Measurements from ENCODE around the gene JADE2. TPM values are rescaled to one million over a fixed set of nuclear protein-coding genes. Genes with fewer than 3 reads are reported as not detected.
"Not testable (repeated sequence)": the region's sequence is repeated elsewhere in the genome, so short reads cannot be mapped to it uniquely, and the experiment has no call there.

The JADE2 gene
- total RNA-seq, 1 experiment from 2014 or later, result 18.4 TPM

- no peaks in the 10 kb centered on the region for H3K4me1 ChIP-seq (ENCODE audit: insufficient read depth, low read length, poor library complexity, severe bottlenecking)
- no peak overlapping the region for H3K4me3 ChIP-seq (ENCODE audit: low read depth, low read length, poor library complexity, severe bottlenecking)
- H3K9me3 ChIP-seq (ENCODE audit: low read depth, low read length, poor library complexity, severe bottlenecking), result no peaks in the 10 kb centered on the region
- POLR2A ChIA-PET (ENCODE audit: low non-redundant PET), result interaction anchor here (0.6 kb wide), 1 partner anchor 1564 kb away, joined by 8 read pairs; no protein-coding TSS in a partner anchor
- no peak for DNase-seq (ENCODE audit: low spot score)
- BruUV-seq (replicated peaks), result no TSS peak
- CTCF ChIA-PET, result no interaction called here
- H3K36me3 ChIP-seq (ENCODE audit: insufficient read depth, low read length, poor library complexity, severe bottlenecking), result no peaks in the 10 kb centered on the region
- H3K27ac ChIP-seq (ENCODE audit: low read depth, low read length, poor library complexity, severe bottlenecking), result no peak overlapping the region
- no peak for TF ChIP-seq EZH2 (IDR thresholded peaks at IDR 0.05; ENCODE audit: borderline replicate concordance, low read depth, low read length, poor library complexity, severe bottlenecking)
- TF ChIP-seq, protein P1, sequence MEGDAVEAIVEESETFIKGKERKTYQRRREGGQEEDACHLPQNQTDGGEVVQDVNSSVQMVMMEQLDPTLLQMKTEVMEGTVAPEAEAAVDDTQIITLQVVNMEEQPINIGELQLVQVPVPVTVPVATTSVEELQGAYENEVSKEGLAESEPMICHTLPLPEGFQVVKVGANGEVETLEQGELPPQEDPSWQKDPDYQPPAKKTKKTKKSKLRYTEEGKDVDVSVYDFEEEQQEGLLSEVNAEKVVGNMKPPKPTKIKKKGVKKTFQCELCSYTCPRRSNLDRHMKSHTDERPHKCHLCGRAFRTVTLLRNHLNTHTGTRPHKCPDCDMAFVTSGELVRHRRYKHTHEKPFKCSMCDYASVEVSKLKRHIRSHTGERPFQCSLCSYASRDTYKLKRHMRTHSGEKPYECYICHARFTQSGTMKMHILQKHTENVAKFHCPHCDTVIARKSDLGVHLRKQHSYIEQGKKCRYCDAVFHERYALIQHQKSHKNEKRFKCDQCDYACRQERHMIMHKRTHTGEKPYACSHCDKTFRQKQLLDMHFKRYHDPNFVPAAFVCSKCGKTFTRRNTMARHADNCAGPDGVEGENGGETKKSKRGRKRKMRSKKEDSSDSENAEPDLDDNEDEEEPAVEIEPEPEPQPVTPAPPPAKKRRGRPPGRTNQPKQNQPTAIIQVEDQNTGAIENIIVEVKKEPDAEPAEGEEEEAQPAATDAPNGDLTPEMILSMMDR (conservative IDR thresholded peaks at IDR 0.05; ENCODE audit: low read depth, low read length), result no peak
- H3K27me3 ChIP-seq (replicated peaks; ENCODE audit: insufficient read depth, low read depth, low read length, poor library complexity), result no peaks in the 10 kb centered on the region
- intact Hi-C loops (cut with micrococcal nuclease; ENCODE audit: unreplicated experiment), result no loop called here
Observed at GRCh38 chr5:134595458-134595838, 70.0 kb downstream of the JADE2 start.

DNA sequence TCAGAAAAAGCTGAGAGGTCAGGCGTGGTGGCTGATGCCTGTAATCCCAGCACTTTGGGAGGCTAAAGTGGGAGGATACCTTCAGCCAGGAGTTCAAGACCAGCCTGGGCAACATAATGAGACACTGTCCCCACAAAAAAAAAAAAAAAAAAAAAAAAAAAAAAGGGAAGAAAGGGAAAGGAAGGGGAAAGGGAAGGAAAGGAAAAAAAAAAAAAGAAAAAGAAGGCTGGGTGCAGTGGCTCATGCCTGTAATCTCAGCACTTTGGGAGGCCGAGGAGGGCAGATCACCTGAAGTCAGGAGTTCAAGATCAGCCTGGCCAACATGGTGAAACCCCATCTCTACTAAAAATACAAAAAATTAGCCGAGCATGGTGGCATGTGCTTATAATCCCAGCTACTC is 74.3 kb downstream of the JADE2 start:
- BruUV-seq (replicated peaks); H3K4me3 ChIP-seq (ENCODE audit: low read depth, low read length, poor library complexity, severe bottlenecking); H3K27ac ChIP-seq (ENCODE audit: low read depth, low read length, poor library complexity, severe bottlenecking); DNase-seq (ENCODE audit: low spot score); H3K9me3 ChIP-seq (ENCODE audit: low read depth, low read length, poor library complexity, severe bottlenecking); intact Hi-C loops (cut with micrococcal nuclease; ENCODE audit: unreplicated experiment); H3K4me1 ChIP-seq (ENCODE audit: insufficient read depth, low read length, poor library complexity, severe bottlenecking); H3K36me3 ChIP-seq (ENCODE audit: insufficient read depth, low read length, poor library complexity, severe bottlenecking); H3K27me3 ChIP-seq (replicated peaks; ENCODE audit: insufficient read depth, low read depth, low read length, poor library complexity); CTCF ChIA-PET: not testable (repeated sequence)
- POLR2A ChIA-PET (ENCODE audit: low non-redundant PET), result interaction anchor here (0.5 kb wide), 1 partner anchor 81 kb away, joined by 3 read pairs; no protein-coding TSS in a partner anchor

DNA sequence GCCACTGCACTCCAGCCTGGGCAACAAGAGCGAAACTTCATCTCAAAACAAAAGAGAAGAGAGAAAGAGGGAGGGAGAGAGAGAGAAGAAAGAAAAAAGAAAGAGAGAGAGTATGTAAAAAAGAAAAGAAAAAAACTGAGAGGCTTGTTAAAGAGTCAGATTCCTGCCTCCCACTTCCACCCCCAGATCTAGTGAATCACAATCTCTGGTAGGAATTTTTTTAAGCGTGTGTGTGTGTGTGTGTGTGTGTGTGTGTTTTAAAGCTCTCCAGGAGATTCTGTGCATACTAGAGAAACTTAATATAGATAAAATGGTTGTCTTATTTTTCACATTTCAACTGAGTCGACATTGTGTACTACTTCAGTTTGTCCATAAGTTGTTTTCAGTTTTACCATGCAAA is 75.1 kb downstream of the JADE2 start:
- ChIA-PET CTCF (no interaction called here), POLR2A (ENCODE audit: low non-redundant PET) (no interaction called here)
- no peaks in the 10 kb centered on the region for H3K9me3 ChIP-seq (ENCODE audit: low read depth, low read length, poor library complexity, severe bottlenecking)
- no peak overlapping the region for H3K4me3 ChIP-seq (ENCODE audit: low read depth, low read length, poor library complexity, severe bottlenecking)
- no TSS peak for BruUV-seq (replicated peaks)
- H3K36me3 ChIP-seq (ENCODE audit: insufficient read depth, low read length, poor library complexity, severe bottlenecking), result peaks cover 6% of the 10 kb centered on the region
- TF ChIP-seq, protein P1 (conservative IDR thresholded peaks at IDR 0.05; ENCODE audit: low read depth, low read length), result no peak
- no peak for TF ChIP-seq EZH2 (IDR thresholded peaks at IDR 0.05; ENCODE audit: borderline replicate concordance, low read depth, low read length, poor library complexity, severe bottlenecking)
- intact Hi-C loops (cut with micrococcal nuclease; ENCODE audit: unreplicated experiment), result no loop called here
- no peak overlapping the region for H3K27ac ChIP-seq (ENCODE audit: low read depth, low read length, poor library complexity, severe bottlenecking)
- H3K27me3 ChIP-seq (replicated peaks; ENCODE audit: insufficient read depth, low read depth, low read length, poor library complexity), result no peaks in the 10 kb centered on the region
- DNase-seq (ENCODE audit: low spot score), result no peak
- H3K4me1 ChIP-seq (ENCODE audit: insufficient read depth, low read length, poor library complexity, severe bottlenecking), result no peaks in the 10 kb centered on the region

GRCh38 chr5:134603059-134603458 is 77.6 kb downstream of the JADE2 start:
- CTCF ChIA-PET, result no interaction called here
- intact Hi-C loops (cut with micrococcal nuclease; ENCODE audit: unreplicated experiment), result no loop called here
- no peaks in the 10 kb centered on the region for H3K4me1 ChIP-seq (ENCODE audit: insufficient read depth, low read length, poor library complexity, severe bottlenecking)
- H3K27ac ChIP-seq (ENCODE audit: low read depth, low read length, poor library complexity, severe bottlenecking), result no peak overlapping the region
- no peaks in the 10 kb centered on the region for H3K9me3 ChIP-seq (ENCODE audit: low read depth, low read length, poor library complexity, severe bottlenecking)
- no peak overlapping the region for H3K4me3 ChIP-seq (ENCODE audit: low read depth, low read length, poor library complexity, severe bottlenecking)
- TF ChIP-seq EZH2 (IDR thresholded peaks at IDR 0.05; ENCODE audit: borderline replicate concordance, low read depth, low read length, poor library complexity, severe bottlenecking), result no peak
- TF ChIP-seq, protein P1 (conservative IDR thresholded peaks at IDR 0.05; ENCODE audit: low read depth, low read length), result no peak
- POLR2A ChIA-PET (ENCODE audit: low non-redundant PET), result no interaction called here
- BruUV-seq (replicated peaks), result no TSS peak
- peaks cover 25% of the 10 kb centered on the region for H3K36me3 ChIP-seq (ENCODE audit: insufficient read depth, low read length, poor library complexity, severe bottlenecking)
- H3K27me3 ChIP-seq (replicated peaks; ENCODE audit: insufficient read depth, low read depth, low read length, poor library complexity), result no peaks in the 10 kb centered on the region
- no peak for DNase-seq (ENCODE audit: low spot score)

Measured in A673 (cell line).